ENCODE measurements around the gene NECAB3. TPM values are rescaled to one million over a fixed set of nuclear protein-coding genes. Genes with fewer than 3 reads are reported as not detected.

NECAB3 gene
- total RNA-seq, 3 donors from 2014 or later: 8.0 to 11.8 (median 9.7) TPM

DNA sequence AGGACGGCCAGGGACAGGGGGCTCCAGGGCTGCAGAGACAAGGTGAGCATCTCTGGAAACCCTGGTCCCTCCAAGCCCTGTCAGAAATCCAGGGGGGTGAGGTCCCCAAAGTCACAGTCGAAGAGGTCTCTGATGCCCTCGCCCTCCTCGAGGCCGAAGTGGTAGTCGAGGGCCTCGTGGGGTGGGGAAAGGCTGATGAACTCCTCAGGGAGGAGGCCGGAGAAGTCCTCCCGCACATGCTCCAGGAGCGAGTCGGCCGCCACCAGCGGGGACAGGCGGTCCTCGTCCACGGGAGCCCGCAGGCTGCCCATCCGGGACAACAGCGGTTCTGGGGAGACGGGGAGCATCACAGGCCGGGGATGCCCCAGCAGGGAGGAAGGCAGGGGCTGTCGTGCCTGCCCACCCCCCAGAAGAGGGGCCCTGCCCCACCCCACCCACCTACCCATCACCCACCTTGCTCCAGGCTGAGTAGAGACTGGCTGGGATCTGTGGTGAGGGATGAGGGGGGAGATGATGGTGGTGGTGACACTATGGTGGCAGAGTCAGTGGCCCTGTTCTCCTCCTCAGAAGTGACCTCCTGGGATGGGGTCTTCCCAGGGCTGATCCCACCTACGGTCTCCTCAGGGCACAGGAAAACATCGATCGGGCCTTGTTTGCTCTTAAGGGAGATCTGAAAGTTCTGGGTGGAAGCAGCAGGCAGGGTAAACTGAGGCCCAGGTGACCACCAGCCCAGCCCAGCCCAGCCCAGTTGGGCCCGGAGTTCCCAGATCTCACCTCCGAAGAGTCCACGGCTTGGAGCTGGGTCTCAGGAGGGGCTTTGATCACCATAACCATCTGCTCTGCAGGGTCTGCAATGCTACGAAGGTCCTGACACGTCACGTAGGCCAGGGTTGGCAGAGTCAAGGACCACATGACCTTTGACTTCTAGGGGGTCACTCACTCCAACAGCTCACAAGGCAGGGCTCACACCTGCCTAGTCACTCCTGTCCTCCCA lies 2.7 kb upstream of the NECAB3 start:
- Mint-ChIP-seq H3K27me3 (ENCODE audit: low read depth) (no peaks in the 10 kb centered on the region), H3K36me3 (ENCODE audit: insufficient read depth) (no peaks in the 10 kb centered on the region), H3K4me3 (no peak overlapping the region), H3K9me3 (no peaks in the 10 kb centered on the region), H3K4me1 (ENCODE audit: low read depth) (peaks cover 47% of the 10 kb centered on the region)
- DNase-seq: no peak
- ATAC-seq: no peak

DNA sequence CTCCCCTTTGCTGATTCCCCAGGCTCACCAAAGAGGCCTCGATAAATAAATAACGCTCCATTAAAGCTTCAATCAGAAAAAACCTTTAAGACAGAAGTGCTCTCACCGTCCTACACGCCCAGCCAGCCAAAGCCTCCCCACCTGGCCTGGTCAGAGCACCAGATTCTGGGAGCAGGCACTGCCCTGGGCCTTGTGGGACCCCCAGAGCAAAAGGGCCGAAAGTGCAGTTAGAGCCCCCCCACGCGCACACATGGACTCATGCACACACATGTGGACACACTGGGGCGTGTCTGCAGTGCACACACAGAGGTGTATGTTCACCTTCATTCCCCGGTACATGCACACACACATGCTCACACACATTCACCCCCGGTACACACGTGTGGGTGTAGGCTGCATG lies 1.9 kb upstream of the NECAB3 start:
- H3K9me3 Mint-ChIP-seq: no peaks in the 10 kb centered on the region
- H3K4me3 Mint-ChIP-seq: peak overlapping the region; percentile 31
- ATAC-seq (no peak), DNase-seq (no peak)
- no peaks in the 10 kb centered on the region for H3K36me3 Mint-ChIP-seq (ENCODE audit: insufficient read depth)
- H3K4me1 Mint-ChIP-seq (ENCODE audit: low read depth): peaks cover 44% of the 10 kb centered on the region
- H3K27me3 Mint-ChIP-seq (ENCODE audit: low read depth): no peaks in the 10 kb centered on the region

DNA sequence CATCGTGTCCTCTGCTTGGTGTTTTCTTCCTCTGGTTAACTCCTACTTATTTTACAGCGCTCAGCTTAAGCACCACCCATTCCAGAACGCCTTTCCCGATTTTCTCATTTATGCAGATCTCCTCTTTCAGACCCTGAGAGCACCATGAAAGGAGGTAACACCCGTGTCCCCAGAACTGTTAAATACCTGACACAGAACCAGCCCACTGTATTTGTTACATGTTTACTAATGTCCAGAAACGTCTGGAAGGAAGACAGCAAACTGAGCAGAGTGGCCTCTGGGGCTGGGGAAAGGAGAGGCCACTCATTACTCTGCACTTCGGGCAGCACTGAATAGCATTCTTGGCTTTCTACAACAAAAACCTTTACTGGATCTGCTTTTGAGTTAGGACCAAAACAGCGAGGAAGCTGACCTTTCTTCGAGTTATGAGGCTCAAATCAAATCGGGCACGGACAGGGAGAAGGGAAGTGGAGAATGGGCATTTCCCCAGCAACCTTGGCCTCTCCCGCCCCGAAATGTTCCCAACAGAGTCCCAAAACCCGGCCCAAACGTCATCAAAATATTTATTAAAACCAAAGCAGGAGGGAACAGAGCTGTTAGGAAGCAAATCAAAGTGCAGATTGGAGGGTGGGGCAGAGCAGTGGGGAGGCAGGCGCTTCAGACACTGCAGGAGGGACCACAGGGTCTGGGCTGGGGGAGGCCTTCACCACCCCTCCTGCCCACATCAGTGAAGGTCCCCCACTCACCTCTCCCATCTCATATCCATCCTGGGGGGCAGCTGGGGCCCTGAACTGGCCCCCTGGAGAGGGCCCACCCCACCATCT lies 1.1 kb upstream of the NECAB3 start:
- no peaks in the 10 kb centered on the region for H3K36me3 Mint-ChIP-seq (ENCODE audit: insufficient read depth)
- DNase-seq (no peak), ATAC-seq (no peak)
- H3K27me3 Mint-ChIP-seq (ENCODE audit: low read depth): no peaks in the 10 kb centered on the region
- peak overlapping the region; percentile 67 for H3K4me3 Mint-ChIP-seq
- H3K9me3 Mint-ChIP-seq: no peaks in the 10 kb centered on the region
- H3K4me1 Mint-ChIP-seq (ENCODE audit: low read depth): peaks cover 42% of the 10 kb centered on the region

DNA sequence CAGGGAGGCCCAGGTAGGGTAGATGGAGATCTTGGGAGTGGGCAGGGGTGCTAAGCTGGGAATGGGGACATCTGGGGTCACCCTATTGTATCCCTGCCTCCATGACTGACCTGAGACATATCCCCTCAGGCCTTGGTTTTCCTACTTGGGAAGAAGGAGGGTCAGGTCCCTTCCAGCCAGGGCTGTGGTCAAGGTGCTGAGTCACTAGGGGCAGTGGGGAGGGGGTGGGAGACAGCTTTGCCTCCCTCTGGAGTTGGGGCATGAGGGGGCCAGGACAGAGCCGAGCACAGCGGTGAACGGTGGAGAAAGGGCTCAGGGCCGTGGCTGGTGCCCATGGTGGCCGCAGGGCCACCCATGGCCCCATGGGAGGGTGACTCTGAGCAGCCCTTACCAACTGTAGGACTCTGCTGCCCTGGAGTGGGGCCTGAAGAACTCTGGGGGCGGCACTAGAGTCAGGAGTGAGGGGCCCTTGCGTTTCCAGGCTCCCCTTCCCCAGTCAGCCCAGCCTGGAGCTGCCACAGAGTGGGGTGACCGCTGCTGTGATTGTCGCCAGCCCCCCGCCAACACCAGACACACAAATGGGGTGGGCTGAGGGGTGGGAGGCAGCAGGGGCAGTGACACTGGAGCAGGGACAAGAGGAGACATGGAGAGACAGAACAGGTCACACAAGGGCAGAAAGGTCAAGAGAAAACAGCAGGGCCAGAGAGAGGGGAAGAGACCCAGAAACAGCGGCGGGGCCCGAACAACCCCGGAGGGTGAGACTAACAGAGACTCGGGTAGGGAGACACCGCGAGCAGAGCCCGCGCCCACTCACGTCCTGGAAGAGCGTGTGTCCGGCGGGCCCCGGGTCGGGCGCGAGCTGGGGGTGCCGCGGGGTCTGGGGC lies 576 bp downstream of the NECAB3 start:
- Mint-ChIP-seq H3K36me3 (ENCODE audit: insufficient read depth) (no peaks in the 10 kb centered on the region), H3K9me3 (no peaks in the 10 kb centered on the region), H3K4me1 (ENCODE audit: low read depth) (peaks cover 29% of the 10 kb centered on the region), H3K27me3 (ENCODE audit: low read depth) (no peaks in the 10 kb centered on the region), H3K4me3 (peak overlapping the region; percentile 86)
- DNase-seq: no peak
- no peak for ATAC-seq

DNA sequence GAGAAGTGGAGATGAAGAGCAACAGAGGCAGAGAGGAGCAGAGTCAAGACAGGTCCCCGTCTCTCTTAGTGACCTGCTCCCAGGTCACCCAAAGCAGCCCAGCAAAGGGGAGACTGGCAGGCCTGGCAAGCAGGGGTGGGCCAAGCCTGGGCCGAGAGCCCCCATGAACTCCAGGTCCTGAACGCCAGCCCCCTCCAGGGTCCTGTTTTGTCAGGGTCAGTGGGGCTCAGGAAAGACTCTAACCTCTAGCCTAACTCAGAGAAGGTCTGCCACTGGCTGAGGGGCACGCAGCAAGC lies 1.2 kb downstream of the NECAB3 start:
- no peak for DNase-seq
- no peaks in the 10 kb centered on the region for H3K9me3 Mint-ChIP-seq

DNA sequence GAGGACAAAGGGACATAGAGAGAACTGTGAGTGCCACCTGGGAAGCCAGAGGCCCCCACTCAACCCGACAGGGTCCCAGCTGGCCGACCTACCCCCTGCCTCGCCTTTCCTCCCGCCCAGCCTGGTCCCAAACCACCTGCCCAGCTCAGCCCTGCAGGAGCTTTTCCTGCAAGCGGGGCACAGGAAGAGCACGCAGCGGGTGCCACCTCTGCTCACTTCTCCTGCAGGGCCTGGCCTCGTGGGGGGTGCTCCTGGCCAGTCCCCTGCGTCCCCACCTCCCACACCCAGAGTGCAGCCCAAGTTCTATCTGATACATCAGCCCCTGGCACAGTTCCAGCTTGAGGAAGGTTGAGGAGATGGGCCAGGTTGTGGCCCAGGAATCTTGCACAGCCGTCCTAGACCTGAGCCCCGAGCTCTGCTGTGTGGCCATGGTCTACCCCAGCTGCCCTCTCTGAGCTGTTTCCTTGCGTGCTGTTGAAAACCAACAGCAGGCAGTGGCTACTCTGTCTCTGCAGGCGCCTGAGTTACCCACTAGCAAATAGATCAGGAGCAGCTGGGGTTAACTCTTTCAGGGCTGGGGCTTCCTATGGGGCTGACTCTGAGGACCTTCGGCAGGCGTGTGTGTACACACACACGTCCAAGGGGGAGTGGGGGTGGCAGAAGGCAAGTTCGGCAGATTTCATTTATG lies 1.7 kb downstream of the NECAB3 start:
- peaks cover 24% of the 10 kb centered on the region for H3K4me1 Mint-ChIP-seq (ENCODE audit: low read depth)
- no peak for ATAC-seq
- H3K27me3 Mint-ChIP-seq (ENCODE audit: low read depth): no peaks in the 10 kb centered on the region
- H3K36me3 Mint-ChIP-seq (ENCODE audit: insufficient read depth): no peaks in the 10 kb centered on the region
- no peak for DNase-seq
- H3K4me3 Mint-ChIP-seq: peak overlapping the region; percentile 86
- H3K9me3 Mint-ChIP-seq: no peaks in the 10 kb centered on the region

More for the DNA sequence above, 1.2 kb downstream of the NECAB3 start:
- Mint-ChIP-seq H3K4me1 (ENCODE audit: low read depth) (peaks cover 26% of the 10 kb centered on the region), H3K36me3 (ENCODE audit: insufficient read depth) (no peaks in the 10 kb centered on the region), H3K4me3 (peak overlapping the region; percentile 86), H3K27me3 (ENCODE audit: low read depth) (no peaks in the 10 kb centered on the region)
- ATAC-seq: no peak

DNA sequence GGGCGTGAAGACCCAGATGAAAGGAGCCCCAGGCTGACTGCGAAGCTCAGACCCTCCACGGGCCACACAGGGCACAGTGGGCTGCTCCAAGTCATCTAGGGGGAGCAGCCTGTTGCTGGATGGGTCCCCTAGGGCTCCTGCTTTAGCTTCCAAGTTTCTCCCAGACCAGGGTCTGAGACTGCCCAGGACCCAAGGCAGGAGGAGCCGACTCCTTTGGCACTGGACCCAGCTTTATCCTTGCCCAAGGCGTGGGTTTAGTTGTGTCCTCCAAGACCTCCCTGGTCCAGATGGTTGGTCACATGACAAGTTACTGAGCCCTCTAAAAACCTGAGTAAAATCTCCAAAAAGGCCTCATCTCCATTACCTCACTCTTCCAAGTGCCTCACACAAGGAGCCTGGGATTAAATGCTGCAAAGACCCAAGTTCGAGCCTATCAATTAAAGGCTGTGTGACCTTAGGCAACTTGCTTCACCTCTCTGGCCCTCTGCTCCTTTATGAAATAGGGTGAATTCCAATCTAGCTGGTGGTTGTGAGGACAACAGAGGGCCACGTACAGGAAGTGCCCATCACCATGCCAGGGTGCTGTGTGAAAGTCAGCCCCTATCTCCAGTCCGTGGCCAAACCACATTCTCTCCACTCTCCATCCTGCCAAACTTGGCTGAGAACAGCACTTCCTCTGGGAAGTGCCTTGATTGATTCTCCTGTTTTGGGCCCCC lies 2.5 kb downstream of the NECAB3 start:
- no peaks in the 10 kb centered on the region for H3K36me3 Mint-ChIP-seq (ENCODE audit: insufficient read depth)

DNA sequence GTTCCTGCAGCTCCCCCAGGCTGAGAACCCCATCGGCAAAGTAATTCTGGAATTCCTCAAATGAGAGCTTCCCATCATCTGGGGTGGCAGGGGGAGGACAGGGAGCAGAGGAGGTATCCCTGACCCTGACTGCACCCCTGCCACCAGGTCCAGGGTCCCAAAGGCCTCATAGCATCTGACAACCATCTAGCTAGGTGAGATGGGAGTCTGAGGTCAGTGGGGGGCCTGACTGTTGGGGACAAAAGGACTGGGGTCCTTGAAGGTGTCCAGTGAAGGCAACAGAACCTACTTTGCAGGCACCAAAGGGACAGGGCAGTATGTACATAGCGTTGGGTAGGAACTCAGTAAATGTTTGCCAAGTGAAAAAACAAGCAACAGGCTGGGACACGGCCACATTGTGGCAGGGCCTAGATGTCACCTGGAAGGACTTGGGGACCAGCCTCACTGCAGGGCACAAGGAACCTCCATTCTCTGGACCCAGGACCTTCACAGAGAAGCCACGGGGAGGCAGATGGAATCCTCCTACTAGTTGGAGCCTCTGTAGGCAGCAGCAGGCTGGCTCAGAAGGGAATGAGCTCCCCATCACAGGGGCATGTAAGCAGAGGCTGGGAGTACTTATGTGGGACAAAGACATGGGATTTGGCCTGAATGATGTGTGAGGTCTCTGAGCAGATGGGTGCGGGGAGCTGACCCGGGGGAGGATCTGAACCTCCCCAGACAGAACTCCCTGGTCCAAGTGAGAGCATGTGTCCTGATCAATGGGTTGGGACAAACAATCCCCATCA lies 3.3 kb downstream of the NECAB3 start:
- Mint-ChIP-seq H3K4me1 (ENCODE audit: low read depth) (peaks cover 29% of the 10 kb centered on the region), H3K36me3 (ENCODE audit: insufficient read depth) (no peaks in the 10 kb centered on the region), H3K27me3 (ENCODE audit: low read depth) (no peaks in the 10 kb centered on the region), H3K4me3 (no peak overlapping the region), H3K9me3 (no peaks in the 10 kb centered on the region)
- DNase-seq (no peak), ATAC-seq (no peak)

More for the DNA sequence above, 2.5 kb downstream of the NECAB3 start:
- Mint-ChIP-seq H3K27me3 (ENCODE audit: low read depth) (no peaks in the 10 kb centered on the region), H3K4me1 (ENCODE audit: low read depth) (peaks cover 22% of the 10 kb centered on the region), H3K9me3 (no peaks in the 10 kb centered on the region), H3K4me3 (no peak overlapping the region)
- no peak for DNase-seq
- no peak for ATAC-seq

DNA sequence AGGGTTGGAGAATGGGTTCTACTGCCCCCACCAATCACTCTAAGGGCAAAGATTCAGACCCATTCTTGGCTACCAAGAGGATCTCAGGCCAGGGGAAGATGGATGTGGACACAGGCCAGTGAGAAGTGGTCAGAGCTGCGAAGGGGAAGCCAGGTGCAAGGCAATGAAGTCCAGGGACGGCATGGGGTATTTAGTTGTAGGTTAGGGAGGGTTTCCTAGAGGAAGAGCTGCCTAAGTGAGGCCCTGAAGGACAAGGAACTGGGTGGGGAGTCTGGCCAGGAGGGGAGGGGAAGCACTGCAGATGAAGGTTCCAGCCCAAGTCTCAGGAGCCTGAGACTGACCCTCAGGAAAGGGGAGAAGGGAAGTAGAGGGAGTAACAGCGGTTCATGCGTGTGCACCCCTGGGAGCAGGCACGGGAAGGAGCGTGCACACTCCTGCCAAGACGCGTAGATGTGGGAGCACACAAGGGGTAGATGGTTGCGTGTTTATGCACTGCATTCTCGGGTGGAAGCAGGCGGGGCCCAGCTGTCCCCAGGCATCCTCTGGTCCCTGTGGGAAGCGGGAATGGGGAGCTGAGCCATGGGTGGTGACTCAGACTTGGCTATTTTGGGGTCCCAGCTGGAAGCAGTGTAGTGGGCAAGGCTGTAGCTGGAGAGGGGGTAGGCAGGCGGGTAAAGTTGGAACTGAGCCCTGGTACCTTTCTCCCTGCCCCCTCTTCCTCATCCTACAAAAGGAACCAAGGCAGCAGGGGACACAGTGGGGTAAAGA lies 4.2 kb downstream of the NECAB3 start:
- no peak overlapping the region for H3K4me3 Mint-ChIP-seq
- no peaks in the 10 kb centered on the region for H3K27me3 Mint-ChIP-seq (ENCODE audit: low read depth)
- H3K9me3 Mint-ChIP-seq: no peaks in the 10 kb centered on the region
- ATAC-seq: no peak
- no peaks in the 10 kb centered on the region for H3K36me3 Mint-ChIP-seq (ENCODE audit: insufficient read depth)
- H3K4me1 Mint-ChIP-seq (ENCODE audit: low read depth): peaks cover 32% of the 10 kb centered on the region
- DNase-seq: no peak

DNA sequence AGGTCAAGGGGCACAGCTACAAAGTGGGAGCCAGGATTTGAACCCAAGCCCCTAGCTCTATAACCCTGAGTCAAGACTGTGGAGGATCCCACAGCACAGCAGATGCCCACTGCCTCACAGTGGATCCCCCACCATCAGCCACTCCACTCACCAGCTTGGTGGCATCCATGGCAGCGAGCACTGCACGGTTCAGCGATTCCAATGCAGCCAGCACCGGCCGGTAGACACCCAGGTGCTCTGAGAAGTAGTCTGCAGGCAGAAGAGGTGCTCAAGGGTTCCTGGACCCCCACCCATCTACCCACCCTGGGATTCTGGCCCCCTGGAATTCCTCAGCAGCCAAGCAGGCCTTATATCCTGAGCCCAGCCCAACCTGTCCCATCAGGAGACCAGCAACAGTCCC lies 5.0 kb downstream of the NECAB3 start:
- Mint-ChIP-seq H3K4me3 (peak overlapping the region; percentile 38), H3K36me3 (ENCODE audit: insufficient read depth) (no peaks in the 10 kb centered on the region), H3K9me3 (no peaks in the 10 kb centered on the region), H3K4me1 (ENCODE audit: low read depth) (peaks cover 37% of the 10 kb centered on the region), H3K27me3 (ENCODE audit: low read depth) (no peaks in the 10 kb centered on the region)
- no peak for ATAC-seq
- DNase-seq: no peak

DNA sequence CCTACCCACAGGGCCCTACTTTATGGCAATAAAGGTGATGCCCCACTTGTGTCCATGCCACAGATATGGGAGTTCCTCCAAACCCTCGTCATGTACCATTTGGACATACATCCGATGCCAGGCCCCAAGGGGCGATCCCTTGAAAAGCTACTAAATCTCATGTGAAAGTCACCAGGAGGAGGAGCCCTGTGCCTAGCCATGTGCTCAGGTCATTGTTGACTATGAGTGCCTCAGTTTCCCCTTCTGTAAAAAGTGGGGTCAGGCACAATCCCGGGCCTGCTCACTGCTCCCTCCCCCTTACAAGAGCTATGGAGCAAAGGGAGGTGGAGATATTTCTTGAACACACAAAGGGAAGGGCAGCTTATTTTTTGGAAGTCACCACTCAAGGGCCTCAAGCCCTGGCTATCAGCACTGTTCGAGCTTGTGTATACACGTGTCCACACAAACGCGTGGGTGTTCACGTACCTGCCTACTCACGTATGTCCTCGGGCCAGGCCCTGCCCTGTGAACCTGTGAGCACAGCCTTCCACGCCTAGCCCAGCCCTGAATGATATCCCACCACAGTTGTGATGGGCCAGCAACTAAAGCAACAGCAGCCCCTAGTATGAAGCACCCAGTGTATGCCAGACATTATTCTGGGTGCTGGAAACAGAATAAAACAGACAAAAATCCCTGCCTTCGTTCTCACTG lies 5.6 kb downstream of the NECAB3 start:
- H3K36me3 Mint-ChIP-seq (ENCODE audit: insufficient read depth): no peaks in the 10 kb centered on the region
- ATAC-seq: no peak
- H3K27me3 Mint-ChIP-seq (ENCODE audit: low read depth): no peaks in the 10 kb centered on the region
- H3K4me1 Mint-ChIP-seq (ENCODE audit: low read depth): peaks cover 34% of the 10 kb centered on the region
- H3K4me3 Mint-ChIP-seq: peak overlapping the region; percentile 80
- no peak for DNase-seq
- H3K9me3 Mint-ChIP-seq: no peaks in the 10 kb centered on the region

Measured in activated T-cell treated with anti-CD3 and anti-CD28 coated beads, Interleukin-2, amount 50 U/mL, for 4 hours (primary cell).